Sigmoid colon (tissue), 7 donors: Measurements from ENCODE around the gene SMARCAL1. TPM values are rescaled to one million over a fixed set of nuclear protein-coding genes. Genes with fewer than 3 reads are reported as not detected.

ENCODE experiments used
- DNase-seq: peaks from one replicate; pipeline ENCODE4 v3.0.0-alpha.2; 2019
- H3K27ac ChIP-seq, 4 donors: fragments of 200-600 bp; sonication (generic); one replicate each; pipeline ENCODE4 v1.5.1; 2016 to 2019; ENCODE audit warnings: mild to moderate bottlenecking in 1 of 4
- H3K27me3 ChIP-seq, 3 donors: fragments of 200-600 bp; sonication (generic); one replicate each; pipeline ENCODE4 v1.5.1; 2019; ENCODE audit warnings: mild to moderate bottlenecking in 1 of 3
- H3K36me3 ChIP-seq, 4 donors: fragments of 200-600 bp; sonication (generic); one replicate each; pipeline ENCODE4 v1.5.1; 2016 to 2019
- H3K4me1 ChIP-seq, 4 donors: fragments of 200-600 bp; sonication (generic); one replicate each; pipeline ENCODE4 v1.5.1; 2017 to 2019
- H3K4me3 ChIP-seq, 4 donors: fragments of 200-600 bp; sonication (generic); one replicate each; pipeline ENCODE4 v1.5.1; 2017 to 2019; ENCODE audit warnings: mild to moderate bottlenecking in 2 of 4, moderate library complexity in 1 of 4
- H3K9me3 ChIP-seq, 4 donors: fragments of 200-600 bp in 3 of 4; sonication (generic) in 3 of 4; one replicate each; pipeline versions ENCODE4 v1.5.1 to v1.6.1; 2013 to 2019
- EP300 ChIP-seq, 4 donors: sonication (generic); formaldehyde crosslinking; IDR thresholded peaks; one replicate each; pipeline ENCODE4 v1.6.1; 2017; ENCODE audit warnings: antibody characterized with exemption in 4 of 4
- POLR2A ChIP-seq, 2 donors: fragments of 450-650 bp; IDR thresholded peaks; one replicate each; pipeline ENCODE4 v1.6.1; 2016; ENCODE audit warnings: antibody characterized with exemption in 2 of 2, mild to moderate bottlenecking in 2 of 2, moderate library complexity in 2 of 2
- POLR2AphosphoS5 ChIP-seq, 4 donors: sonication (generic); formaldehyde crosslinking; IDR thresholded peaks; one replicate each; pipeline ENCODE4 v1.6.1; 2017; ENCODE audit warnings: antibody characterized with exemption in 4 of 4
- WGBS, 2 donors: extraction: QIAGEN DNeasy Blood & Tissue Kit; methylation state at CpG; one replicate each; pipeline ENCODE4 v1.1.7; 2013; 5-methylcytosine and 5-hydroxymethylcytosine counted together
- intact Hi-C: fragments of 100-400 bp; cut with DNase I; formaldehyde crosslinking; loops from one replicate; pipeline ENCODE4 v1.15.1; 2023
- polyA plus RNA-seq, 3 donors: library from polyadenylated mRNA; stranded (reverse); fragments of 200-250 nt; gene quantifications; one replicate each; pipeline ENCODE4 v1.2.3, GENCODE V29; 2013
- total RNA-seq, 4 donors: library from RNA; depleted of rRNA; stranded (reverse); fragments of >200 nt; gene quantifications; one replicate each; pipeline ENCODE4 v1.1.0, GENCODE V29; 2016
- TF ChIP-seq, protein P1 (sequence below), 4 experiments: fragments of 450-650 bp in 3 of 4; fragments of 200-600 bp in 1 of 4; IDR thresholded peaks; one replicate each; pipeline ENCODE4 v1.5.1; 2016 to 2019; ENCODE audit warnings: antibody characterized with exemption in 4 of 4, mild to moderate bottlenecking in 3 of 4, moderate library complexity in 2 of 4
- donor health status: healthy with polysubstance abuse.
- donor health status: Bipolar disorder and iron deficiency.
- donor health status: healthy.

Gene SMARCAL1
- total and polyA plus RNA-seq, 7 donors = 7.5 to 21.3 (median 12.3) TPM

DNA sequence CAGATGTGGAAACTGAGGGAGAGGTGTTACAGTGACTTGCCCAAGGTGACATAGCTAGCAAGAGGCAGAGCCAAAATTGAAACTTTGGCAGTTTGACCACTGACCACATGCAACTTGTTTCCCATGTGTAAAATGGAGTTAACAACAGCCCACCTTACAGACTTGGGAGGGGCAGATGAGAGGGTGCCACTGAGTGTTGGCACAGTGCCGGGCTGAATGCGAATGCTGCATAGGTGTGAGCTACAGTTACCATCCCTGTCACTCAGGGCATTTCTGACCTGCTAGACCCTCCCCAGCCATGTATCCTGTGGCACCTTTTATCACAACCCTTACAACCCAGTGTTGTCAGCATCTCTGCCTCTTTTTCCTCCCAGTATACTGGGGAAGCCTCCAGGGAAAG is 10.8 kb downstream of the SMARCAL1 start:
- intact Hi-C loops = no loop called here
- no peaks in the 10 kb centered on the region for H3K9me3 ChIP-seq
- TF ChIP-seq POLR2A (IDR thresholded peaks at IDR 0.05) (no peak), EP300 (IDR thresholded peaks at IDR 0.05) (no peak), POLR2AphosphoS5 (IDR thresholded peaks at IDR 0.05) (no peak)
- TF ChIP-seq, protein P1, sequence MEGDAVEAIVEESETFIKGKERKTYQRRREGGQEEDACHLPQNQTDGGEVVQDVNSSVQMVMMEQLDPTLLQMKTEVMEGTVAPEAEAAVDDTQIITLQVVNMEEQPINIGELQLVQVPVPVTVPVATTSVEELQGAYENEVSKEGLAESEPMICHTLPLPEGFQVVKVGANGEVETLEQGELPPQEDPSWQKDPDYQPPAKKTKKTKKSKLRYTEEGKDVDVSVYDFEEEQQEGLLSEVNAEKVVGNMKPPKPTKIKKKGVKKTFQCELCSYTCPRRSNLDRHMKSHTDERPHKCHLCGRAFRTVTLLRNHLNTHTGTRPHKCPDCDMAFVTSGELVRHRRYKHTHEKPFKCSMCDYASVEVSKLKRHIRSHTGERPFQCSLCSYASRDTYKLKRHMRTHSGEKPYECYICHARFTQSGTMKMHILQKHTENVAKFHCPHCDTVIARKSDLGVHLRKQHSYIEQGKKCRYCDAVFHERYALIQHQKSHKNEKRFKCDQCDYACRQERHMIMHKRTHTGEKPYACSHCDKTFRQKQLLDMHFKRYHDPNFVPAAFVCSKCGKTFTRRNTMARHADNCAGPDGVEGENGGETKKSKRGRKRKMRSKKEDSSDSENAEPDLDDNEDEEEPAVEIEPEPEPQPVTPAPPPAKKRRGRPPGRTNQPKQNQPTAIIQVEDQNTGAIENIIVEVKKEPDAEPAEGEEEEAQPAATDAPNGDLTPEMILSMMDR (IDR thresholded peaks at IDR 0.05) = no peak
- H3K4me1 ChIP-seq = no peaks in the 10 kb centered on the region
- no peak overlapping the region for H3K4me3 ChIP-seq
- no peak for DNase-seq
- 96 to 100% methylated on average over 2 of the region's 2 CpGs for WGBS, 2 donors
- H3K27me3 ChIP-seq = no peaks in the 10 kb centered on the region
- H3K36me3 ChIP-seq = peaks cover 17 to 97% (median 55%) of the 10 kb centered on the region in 4 donors
- H3K27ac ChIP-seq = no peak overlapping the region

DNA sequence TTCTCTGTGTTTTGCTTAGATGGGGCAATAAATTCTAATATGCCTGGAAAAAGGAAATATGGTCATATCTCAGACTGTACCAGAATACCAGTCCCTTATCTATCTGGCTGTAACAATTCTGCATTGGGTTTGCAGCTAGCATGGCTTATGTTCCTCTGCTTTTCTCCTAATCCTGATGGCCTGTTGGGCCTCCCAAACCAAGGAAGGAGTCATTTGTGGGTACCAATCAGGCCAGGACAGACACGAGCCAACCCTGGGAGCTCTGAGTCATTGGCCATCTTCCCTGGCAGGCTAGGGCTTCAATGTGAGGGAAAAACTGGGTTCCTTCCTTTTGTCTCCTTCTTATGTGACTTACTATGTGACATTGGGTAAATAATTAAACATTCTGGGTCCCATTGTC is 12.0 kb downstream of the SMARCAL1 start:
- Histone ChIP-seq H3K27ac (no peak overlapping the region), H3K27me3 (no peaks in the 10 kb centered on the region), H3K9me3 (no peaks in the 10 kb centered on the region), H3K4me3 (no peak overlapping the region), H3K36me3 (peaks cover 17 to 97% (median 65%) of the 10 kb centered on the region in 4 donors), H3K4me1 (no peaks in the 10 kb centered on the region)
- 99% methylated on average over 1 of the region's 1 CpG for WGBS, 2 donors
- TF ChIP-seq, protein P1 (IDR thresholded peaks at IDR 0.05) = no peak
- TF ChIP-seq POLR2A (IDR thresholded peaks at IDR 0.05) (no peak), EP300 (IDR thresholded peaks at IDR 0.05) (no peak), POLR2AphosphoS5 (IDR thresholded peaks at IDR 0.05) (no peak)
- intact Hi-C loops = no loop called here
- DNase-seq = no peak

DNA sequence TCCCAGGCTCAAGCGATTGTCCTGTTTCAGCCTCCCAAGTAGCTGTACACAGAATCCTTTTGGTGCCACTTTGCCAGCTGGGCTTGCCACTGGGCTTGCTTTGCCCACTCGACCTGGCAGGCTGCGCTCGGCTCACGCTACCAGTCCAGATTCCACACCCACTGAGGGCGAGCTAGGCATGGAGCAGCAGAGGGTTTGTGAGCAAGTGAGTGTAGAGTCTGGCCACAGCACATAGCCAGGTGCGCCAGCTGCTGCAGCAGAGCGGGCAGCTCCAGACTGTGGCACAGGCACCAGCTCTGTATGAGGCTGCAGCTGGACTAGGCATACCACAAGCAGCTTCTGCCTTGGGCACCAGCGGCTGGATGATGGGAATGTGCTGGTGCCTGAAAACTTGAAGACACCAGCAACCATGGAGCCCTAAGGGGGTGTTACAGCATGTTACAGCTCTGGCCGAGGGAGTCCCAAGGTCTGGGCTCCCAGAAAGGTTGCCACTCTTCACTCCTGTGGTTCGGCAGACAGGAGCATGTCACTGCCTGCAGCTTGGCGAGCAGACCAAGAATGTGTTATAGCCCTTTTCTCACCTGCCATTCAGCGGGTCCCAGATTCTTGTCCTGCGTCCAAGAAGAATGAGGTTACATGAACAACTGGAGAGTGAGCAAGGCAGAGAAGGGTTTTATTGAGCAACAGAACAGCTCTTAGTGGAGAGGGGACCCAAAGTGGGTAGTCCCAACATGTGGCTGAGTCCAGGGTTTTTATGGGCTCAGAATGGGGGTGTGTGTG is 12.9 kb downstream of the SMARCAL1 start:
- Histone ChIP-seq H3K36me3 (peaks cover 17 to 100% (median 71%) of the 10 kb centered on the region in 4 donors), H3K27ac (no peak overlapping the region), H3K4me3 (no peak overlapping the region), H3K27me3 (no peaks in the 10 kb centered on the region), H3K9me3 (no peaks in the 10 kb centered on the region), H3K4me1 (no peaks in the 10 kb centered on the region)
- TF ChIP-seq POLR2AphosphoS5 (IDR thresholded peaks at IDR 0.05) = no peak
- WGBS, 2 donors = 98% methylated on average over 14 of the region's 14 CpGs
- intact Hi-C loops = no loop called here
- no peak for DNase-seq

DNA sequence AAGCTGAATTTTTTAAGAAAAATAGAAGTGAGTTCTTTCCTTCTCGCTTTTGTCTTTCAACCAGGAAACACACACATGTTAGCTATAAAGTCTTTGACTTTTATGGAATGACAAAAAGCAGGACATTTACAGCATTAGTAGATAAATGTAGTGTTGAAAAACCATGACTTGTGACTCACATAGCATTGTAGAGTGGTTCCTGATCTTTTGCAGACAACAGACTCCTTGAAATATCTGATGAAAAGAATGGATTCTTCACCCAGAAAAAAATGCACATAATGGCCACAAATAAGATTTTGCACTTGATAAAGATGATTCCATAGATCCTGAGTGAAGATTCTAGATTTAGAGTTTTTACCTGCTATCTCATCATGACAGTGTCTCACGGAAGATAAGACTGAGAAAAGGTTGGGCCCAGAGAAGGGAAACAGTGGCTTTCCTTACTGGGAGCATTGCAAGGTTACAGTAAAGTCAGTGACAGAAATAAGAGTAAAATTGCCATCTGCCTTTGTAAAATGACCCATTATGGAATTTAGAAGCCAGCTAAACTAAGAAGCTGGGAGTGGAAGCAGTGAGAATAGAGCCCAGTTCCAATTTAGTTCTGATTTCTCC is 14.0 kb downstream of the SMARCAL1 start:
- intact Hi-C loops = no loop called here
- H3K36me3 ChIP-seq = peaks cover 17 to 100% (median 66%) of the 10 kb centered on the region in 4 donors
- H3K4me3 ChIP-seq = no peak overlapping the region
- H3K27me3 ChIP-seq = no peaks in the 10 kb centered on the region
- no peak for DNase-seq
- no peaks in the 10 kb centered on the region for H3K4me1 ChIP-seq
- no peak for TF ChIP-seq EP300 (IDR thresholded peaks at IDR 0.05)
- no peak for TF ChIP-seq POLR2AphosphoS5 (IDR thresholded peaks at IDR 0.05)
- TF ChIP-seq, protein P1 (IDR thresholded peaks at IDR 0.05) = no peak
- no peak for TF ChIP-seq POLR2A (IDR thresholded peaks at IDR 0.05)
- H3K27ac ChIP-seq = no peak overlapping the region
- H3K9me3 ChIP-seq = no peaks in the 10 kb centered on the region
- 95 to 97% methylated on average over 2 of the region's 2 CpGs for WGBS, 2 donors

DNA sequence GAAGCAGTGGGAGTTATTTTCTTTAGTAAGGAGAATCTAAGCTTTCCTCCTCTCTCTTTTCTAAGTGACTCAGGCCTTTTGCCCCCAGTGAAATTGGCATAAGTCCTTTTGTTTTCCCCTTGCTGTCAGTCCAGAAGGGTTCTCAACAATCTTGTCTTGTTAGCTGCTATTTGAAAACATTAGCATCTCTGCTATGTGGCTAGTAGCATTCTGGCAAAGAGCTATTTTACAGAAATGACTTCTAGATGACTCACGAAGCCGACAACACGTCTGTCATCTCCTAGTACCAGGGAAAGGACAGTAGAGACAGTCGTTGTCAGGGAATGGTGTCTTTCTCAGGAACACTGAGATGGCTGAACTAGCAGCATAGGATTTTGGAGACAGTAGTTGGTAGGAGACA is 14.7 kb downstream of the SMARCAL1 start:
- H3K4me3 ChIP-seq = no peak overlapping the region
- DNase-seq = no peak
- TF ChIP-seq, protein P1 (IDR thresholded peaks at IDR 0.05) = no peak
- TF ChIP-seq POLR2A (IDR thresholded peaks at IDR 0.05) = no peak
- no peak for TF ChIP-seq EP300 (IDR thresholded peaks at IDR 0.05)
- no peak for TF ChIP-seq POLR2AphosphoS5 (IDR thresholded peaks at IDR 0.05)
- H3K36me3 ChIP-seq = peaks cover 17 to 100% (median 62%) of the 10 kb centered on the region in 4 donors
- H3K9me3 ChIP-seq = no peaks in the 10 kb centered on the region
- intact Hi-C loops = no loop called here
- H3K4me1 ChIP-seq = no peaks in the 10 kb centered on the region
- no peaks in the 10 kb centered on the region for H3K27me3 ChIP-seq
- WGBS, 2 donors = 92% methylated on average over 4 of the region's 4 CpGs
- H3K27ac ChIP-seq = no peak overlapping the region
